Measurements from ENCODE around the gene RPF1.

- no peak for TF ChIP-seq POLR2A (IDR thresholded peaks at IDR 0.05; ENCODE audit: low read depth, low read length)
- TF ChIP-seq CTCF (conservative IDR thresholded peaks at IDR 0.05; ENCODE audit: low read depth, low read length) = no peak
- no peak for TF ChIP-seq SMC3 (IDR thresholded peaks at IDR 0.05; ENCODE audit: low read depth, low read length)
- TF ChIP-seq CHD1 (IDR thresholded peaks at IDR 0.05; ENCODE audit: low read depth, low read length) = no peak
- TF ChIP-seq CEBPB (IDR thresholded peaks at IDR 0.05; ENCODE audit: low read depth, low read length) = no peak
- TF ChIP-seq RFX5 (IDR thresholded peaks at IDR 0.05; ENCODE audit: low read depth, low read length) = no peak
- no peak for TF ChIP-seq ELK1 (IDR thresholded peaks at IDR 0.05; ENCODE audit: borderline replicate concordance, low read depth, low read length)
- TF ChIP-seq RCOR1 (IDR thresholded peaks at IDR 0.05; ENCODE audit: insufficient replicate concordance, low read length) = no peak
- TF ChIP-seq BHLHE40 (IDR thresholded peaks at IDR 0.05; ENCODE audit: low read depth, low read length) = no peak
- TF ChIP-seq FOS (IDR thresholded peaks at IDR 0.05; ENCODE audit: low read depth, low read length) = no peak
Measured at GRCh38 chr1:84541679-84542078, 62.6 kb downstream of the RPF1 start.

Measured in IMR-90 (cell line).